Left renal pelvis (tissue), 4 donors: ENCODE measurements around the gene SGCG. TPM values are rescaled to one million over a fixed set of nuclear protein-coding genes. Genes with fewer than 3 reads are reported as not detected.

Experiments
- DNase-seq, 4 donors: peaks; one replicate each; pipeline ENCODE4 v3.0.0-alpha.2; 2013; ENCODE audit warnings: low read depth in 4 of 4, low spot score in 3 of 4
- polyA plus RNA-seq, 4 donors: library from polyadenylated mRNA; unstranded; fragments of 120-200 nt; gene quantifications; one replicate each; pipeline ENCODE4 v1.2.1, GENCODE V29; 2013; ENCODE audit not compliant: insufficient read length in 4 of 4

SGCG gene
- polyA plus RNA-seq, 4 donors, result 3.8 to 24.4 (median 6.6) TPM

DNA sequence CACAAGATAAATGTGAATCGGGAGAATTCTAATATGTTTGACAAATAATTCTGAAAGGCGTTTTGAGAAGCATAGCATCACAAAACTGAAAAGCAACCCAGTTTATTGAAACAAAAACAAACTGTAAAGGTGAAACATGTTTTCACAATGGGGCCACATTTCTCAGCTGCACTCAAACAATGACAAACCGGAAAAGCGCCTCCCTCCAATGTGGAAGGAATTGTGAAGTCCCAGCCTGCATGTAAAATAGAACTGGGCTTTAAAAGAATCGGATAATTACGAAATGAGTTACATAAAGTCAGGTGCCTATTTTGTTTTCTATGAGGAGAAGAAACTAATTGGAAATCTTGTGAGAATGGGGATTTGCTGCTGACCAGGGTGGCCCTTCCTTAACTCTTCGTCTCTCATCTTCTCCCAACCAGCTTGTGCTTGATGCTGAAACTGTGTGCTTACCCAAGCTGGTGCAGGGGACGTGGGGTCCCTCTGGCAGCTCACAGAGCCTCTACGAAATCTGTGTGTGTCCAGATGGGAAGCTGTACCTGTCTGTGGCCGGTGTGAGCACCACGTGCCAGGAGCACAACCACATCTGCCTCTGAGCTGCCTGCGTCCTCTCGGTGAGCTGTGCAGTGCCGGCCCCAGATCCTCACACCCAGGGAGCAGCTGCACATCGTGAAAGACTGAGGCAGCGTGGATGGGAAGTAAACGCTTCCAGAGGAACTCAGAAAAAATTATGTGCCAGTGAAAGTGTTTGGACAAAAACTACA, 143.3 kb downstream of the SGCG start:
- no peak for DNase-seq

DNA sequence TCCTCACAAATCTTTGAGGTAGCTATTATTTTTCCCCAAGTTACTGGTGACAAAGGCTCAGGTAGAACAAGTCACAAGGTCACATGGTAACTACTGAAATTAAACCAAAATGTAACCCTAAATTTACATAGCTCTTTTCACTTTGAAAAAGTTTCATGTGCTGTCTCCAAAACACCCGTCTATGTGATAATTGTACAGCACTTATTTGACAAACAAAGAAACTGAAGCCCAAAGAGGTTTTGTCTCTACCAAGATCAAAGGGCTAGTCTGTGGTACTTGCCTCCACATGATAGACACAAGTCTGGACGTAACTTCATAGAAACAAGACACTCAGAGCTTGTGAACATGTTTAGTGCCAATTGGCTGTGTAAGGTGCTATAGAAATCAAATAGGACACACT, 144.4 kb downstream of the SGCG start:
- DNase-seq, result no peak

DNA sequence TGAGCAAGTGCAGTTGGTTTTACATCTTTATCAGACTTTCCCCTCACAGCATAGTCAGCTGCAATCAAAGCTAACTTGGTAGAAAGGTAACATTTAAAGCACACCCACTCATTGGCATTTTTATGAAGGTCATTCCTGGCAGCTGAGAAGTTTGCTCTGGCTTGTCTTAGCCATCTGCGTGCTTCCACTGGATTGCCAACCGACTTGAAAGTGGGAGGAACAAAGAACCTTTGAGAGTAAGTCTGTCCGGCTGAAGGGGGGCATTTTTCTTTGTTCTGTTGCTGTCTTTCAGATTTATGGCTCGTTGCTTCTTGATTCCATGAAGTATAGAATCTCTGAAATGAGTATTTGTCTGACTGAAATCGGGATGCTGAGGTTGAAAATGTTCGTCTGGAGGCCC, 149.6 kb downstream of the SGCG start:
- no peak for DNase-seq

DNA sequence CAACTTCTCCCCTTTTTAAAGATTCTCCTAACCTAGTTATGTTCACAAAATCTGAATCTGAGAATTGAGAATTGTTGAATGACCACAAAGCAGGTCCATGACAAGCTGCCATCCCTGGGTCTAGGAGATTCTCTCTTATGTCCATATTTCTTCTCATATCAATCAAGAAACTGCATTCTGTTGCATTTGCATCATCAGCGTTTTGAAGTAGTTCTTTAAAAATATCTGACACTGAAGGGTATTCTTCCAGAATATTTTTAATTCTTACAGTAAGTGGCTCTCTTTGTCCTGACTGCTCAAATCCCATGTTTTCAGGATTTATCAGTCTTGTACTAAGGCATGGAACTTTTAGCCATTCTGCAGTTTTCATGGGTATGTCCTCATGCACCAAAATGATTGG, 158.4 kb downstream of the SGCG start:
- DNase-seq, result no peak

DNA sequence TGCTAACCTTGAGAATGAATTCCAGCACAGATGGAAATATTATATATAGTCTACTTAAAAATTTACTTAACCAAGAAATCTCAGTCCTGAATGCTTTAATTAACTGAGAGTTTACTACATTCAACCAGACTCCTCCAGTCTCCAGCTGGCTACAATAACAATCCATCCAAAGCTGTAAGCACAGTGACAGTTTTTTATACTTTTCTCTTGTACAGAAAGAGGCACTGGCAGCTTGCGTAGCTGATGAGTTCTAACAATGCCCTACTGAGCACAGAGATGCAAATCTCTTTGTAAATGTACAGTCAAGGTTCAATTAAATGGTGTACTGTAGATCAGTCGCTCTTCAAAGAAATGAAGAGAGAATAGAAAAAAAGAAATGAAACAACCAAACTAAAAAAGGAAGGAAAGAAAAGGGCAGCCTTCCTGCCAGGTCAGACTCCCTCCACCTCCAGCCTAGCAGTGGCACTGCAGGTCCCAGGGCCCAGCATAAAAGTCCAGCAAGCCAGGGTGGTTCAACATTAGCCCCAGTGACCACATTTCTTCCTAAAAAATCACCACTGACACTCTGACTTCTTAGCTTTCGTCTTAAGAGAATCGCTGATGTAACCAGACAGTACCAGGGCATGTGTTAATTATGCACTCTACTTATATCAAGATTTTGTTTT, 164.3 kb downstream of the SGCG start:
- no peak for DNase-seq

DNA sequence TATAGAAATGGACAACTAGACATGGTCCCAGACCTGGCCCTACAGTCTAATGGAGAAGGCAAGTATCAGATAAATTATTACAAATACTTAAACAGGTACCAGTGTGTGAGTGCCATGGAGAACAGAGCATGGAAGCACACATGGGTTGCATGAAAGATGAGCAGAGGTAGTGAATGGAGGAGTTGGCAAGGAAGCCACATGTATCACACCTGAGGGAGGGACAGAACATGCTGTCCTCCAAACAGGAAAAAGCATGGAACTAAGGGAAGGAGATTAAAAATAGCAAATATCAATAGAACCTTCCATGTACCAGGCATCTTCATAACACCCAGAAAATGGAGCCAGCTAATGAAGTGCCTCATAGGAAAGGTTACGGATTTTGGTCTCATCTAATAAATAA, 166.8 kb downstream of the SGCG start:
- no peak for DNase-seq

DNA sequence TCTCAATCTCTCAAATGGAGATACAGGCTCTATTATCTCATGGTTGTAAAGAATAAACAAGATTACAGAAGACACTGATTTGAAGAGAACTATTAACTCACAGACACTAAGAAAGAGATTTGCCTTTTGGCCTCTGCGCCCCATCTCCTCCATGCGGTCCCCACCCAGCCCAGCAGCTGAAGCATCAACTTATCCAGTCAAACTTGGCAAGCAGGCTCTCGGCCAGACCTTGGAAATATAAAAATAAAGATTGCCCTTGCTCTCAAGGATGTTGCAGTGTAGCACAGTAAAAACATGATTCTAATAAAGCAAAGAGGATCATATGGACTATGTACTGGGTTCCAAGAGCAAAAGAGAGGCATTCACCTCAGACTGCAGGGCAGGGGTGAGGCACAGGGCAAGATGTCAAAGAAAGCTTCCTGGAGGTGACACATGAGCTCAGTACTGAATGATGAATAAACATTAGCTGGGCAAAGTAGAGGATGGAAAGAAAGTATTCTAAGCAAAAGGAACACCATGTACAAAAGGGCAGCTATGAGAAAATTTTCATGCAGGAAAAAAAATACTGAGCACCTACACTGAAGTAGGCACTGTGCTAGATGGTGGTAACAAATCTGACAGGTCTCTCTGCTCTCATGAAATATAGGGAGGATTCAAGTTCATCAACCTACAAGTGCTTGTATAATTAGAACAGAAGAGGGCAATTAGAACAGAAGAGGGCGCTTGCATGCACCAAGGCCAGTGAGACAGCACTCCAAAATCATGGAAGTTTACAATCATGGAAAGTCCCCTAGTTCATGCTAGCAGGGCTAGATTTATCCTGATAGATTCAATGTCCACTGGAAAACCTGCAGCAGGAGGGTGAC, 167.7 kb downstream of the SGCG start:
- DNase-seq, result no peak

DNA sequence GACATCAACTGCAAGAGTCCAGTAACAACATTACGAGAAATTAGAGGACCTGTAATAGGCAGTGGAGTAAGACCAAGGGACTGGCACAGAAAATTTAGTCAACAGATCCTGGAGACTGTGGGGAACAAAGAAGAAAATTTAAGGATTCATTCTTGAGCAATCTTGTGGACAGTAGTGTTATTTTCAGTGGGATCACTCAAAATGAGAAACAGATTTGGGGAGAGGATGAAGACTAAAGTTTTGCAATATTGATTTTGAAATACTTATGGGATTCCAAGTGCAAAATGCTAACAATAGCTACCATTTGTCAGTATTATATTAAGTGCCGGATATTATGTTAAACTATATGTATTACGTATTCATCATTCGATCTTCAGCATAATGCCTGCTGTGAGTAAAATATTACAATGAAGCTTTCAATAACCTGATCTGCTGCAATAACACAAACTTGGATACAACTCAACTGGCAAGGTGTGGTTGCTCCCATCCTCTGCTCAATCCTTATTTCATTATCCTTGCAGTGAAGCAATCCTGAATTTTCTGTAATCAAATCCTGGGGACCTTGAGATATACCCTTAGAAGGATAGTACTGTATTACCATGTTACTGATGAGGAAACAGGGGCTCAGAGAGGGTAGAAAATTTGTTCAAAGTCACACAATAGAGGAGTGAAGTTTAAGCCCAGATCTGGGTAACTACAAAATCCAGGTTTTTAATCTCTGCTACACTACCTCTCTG, 168.6 kb downstream of the SGCG start:
- DNase-seq, result no peak

DNA sequence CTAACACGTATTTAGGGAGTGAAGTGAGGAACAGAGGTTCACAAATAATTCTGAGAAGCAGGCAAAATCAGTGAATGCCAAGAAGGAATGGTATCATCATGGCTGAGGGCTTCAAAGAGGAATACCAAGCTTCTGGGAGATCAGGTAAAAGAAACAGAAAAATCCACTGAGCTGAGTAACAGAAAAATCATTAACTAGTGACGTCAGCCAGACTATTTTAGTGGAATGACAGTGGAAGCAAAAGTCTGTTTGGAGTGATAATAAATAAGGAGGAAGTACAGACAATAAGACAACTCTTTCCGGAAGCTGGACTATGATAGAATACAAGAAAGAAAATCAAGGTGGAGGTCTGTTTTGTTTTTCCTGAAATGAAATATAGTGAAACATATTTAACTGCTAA, 169.2 kb downstream of the SGCG start:
- no peak for DNase-seq

DNA sequence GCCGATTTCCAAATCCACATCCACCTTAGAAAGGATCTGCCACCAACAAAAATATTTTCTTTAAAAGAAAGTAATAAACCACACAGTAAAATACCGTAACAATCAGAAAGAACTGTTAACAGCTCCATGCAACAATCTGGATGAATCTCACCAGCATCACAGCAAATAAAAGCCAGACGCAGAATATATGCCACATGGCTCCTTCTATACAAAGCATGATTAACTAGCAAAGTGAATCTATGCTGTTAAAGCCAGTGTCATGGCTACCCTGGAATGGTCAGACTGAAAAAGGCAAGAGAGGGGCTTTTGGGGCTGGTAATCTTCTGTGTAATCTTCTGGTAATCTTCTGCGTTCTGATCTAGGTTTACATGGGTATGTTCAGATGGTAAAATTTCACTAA, 171.4 kb downstream of the SGCG start:
- no peak for DNase-seq

DNA sequence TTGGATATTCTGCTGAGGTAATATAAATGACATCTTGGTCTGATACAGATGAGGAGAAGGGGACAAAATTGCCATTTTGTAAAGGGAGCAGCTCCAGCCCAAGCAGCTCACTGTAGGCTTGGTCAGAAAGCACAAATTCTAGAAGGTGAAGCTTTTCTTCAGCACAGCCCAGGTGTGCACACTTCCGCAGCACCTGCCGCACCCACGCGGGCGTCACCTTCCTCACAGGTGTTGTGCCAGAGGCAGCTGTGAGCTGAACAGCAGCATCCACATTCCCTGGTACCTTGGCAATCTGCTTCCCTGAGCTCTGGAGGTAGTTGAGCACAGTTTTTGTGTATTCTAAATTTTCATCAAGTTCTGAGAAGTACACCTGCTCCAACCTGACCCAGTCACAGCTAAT, 173.7 kb downstream of the SGCG start:
- no peak for DNase-seq

DNA sequence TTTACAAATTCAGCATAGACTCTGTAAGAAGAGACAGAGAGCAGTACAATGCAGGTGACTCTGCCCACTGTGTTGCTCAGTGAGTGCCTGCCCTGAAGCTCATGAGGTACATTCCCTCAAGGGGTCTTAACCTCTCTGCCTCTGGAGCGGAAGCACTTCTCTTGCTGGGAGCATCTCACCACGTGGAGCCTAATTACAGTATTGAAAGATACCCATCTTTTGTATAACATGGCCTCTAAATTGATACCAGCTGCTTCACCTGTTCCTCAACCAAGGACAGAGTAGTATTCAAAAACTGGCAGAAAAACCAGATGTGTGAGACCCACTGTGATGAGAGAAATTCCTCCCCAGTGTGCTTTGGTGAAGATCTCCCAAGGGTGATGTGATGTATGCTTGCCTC, 175.6 kb downstream of the SGCG start:
- no peak for DNase-seq

DNA sequence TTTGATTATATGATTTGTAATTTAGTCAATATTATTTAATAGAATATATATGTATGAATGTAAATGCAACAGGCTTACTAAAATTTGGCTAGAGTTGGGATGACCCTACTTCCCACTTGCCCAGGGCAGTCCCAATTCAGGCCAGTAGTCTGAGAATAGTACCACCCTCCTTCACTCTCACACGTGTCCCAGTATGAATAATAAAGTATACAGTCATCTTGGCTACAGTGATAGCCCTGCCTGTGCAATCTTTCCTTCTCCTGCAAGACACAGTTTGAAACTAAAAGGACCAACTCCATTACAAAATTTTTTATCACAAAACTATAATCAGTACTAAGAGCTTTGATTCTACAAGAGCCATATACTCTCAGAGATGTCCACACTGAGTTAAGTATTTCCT, 176.6 kb downstream of the SGCG start:
- DNase-seq, result no peak

DNA sequence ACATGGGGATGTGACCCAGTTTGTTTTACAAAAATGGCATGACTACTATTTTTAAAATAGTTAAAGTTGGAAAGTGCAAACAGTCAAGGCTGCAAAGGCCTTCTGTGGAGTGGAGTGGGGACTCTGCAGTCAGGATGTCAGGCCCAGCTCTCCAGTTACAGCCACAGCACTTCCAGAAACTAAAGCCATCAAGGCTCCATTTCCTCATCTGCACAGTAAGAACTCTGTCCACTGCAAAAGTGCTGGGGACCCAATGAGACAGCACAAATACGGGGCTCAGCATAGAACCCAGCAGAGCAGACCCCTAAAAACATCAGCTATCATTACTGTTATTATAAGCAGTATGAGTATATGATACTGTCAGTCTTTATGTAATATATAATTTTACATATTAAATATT, 179.1 kb downstream of the SGCG start:
- DNase-seq, result no peak

DNA sequence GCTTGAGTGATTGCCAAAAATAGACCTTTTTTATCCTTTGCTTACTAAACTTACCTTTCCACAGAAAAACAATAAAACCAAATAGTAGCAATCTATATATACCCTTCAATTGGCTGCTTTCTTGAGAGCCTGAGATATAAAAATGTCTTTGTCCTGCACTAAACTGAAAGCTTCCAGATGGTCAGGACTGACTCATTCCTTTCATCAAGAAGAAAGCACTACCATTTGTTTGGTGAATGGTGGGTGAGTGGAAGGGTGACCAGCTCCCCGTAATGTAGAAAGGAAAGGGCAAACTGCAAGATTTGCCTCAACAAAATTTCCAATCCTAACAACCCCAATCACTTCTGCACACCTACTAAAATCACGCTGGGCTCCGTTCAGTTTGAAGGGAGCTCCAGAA, 184.9 kb downstream of the SGCG start:
- no peak for DNase-seq

DNA sequence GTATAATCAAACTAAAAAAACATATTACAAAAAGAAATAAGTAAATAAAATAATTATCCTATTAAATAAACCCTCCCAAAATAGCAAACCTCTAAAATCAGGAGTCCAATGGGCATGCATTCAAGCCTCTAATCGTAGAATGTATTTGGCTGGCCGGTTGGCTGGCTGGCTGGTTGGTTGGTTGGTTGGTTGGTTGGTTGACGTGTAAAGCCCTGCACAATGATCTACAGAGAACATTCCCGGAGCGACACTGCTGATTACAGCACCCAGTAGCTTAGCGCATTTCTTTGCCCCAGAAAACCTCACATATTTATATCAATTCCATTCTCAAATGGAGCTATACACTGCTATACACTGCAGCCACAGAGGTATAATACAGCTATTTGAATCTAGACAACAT, 187.1 kb downstream of the SGCG start:
- no peak for DNase-seq

DNA sequence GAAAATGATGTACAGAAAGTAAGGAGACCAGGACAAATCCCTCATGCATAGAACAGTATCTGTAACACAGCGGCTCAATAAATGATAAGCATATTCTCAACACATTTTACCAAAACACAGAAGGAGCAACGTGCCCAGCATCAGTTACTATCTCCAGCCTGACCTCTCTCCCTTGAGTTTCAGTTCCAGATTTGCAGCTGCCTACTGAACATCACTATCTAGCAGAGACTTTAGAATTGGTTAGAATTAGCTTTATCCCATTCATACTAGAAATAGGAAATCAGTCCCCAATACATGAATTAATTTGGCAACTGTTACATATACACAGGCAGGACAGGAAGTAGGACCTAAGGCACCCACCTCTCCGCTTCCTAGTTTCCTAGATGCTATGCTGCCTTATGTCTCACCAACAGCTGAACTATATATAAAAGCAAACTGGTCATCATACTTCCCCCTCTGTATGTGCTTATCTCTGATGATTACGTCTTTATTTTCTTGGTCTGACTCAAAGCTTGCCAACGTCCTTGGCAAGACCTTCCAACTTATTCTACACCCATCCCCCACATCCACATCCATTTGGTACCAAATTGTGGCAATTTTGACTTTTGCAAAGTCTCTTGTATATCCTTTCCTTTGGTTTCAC, 191.6 kb downstream of the SGCG start:
- DNase-seq, result no peak
